Caco-2 (cell line): ENCODE data around the gene UGCG. TPM values are rescaled to one million over a fixed set of nuclear protein-coding genes. Genes with fewer than 3 reads are reported as not detected.

ENCODE experiments used
- BruUV-seq: library from RNA; stranded (reverse); fragments of 400-500 nt; replicated peaks from 2 replicates; lab custom pipeline; 2021; lab: Mats Ljungman, UMichigan
- CTCF ChIA-PET: fragments of 300-600 bp; sonication (Branson Sonifier 250); formaldehyde crosslinking; loops from one replicate; lab custom pipeline; 2022; ENCODE audit warnings: antibody characterized with exemption; lab: Charles Lee
- POLR2A ChIA-PET: fragments of 300-600 bp; sonication (Branson Sonifier 250); formaldehyde crosslinking; loops from one replicate; lab custom pipeline; 2022; ENCODE audit warnings: antibody characterized with exemption; lab: Charles Lee
- DNase-seq, 2 experiments: peaks; one replicate each; pipeline versions ENCODE4 v3.0.0 to v3.0.0-alpha.2; 2020 to 2022
- H3K27me3 ChIP-seq: replicated peaks from 2 replicates; pipeline ENCODE4 v1.6.0; 2011; ENCODE audit warnings: low read length; ENCODE audit not compliant: control insufficient read depth, insufficient read depth
- H3K36me3 ChIP-seq: 2 replicates; pipeline ENCODE4 v1.5.1; 2011; ENCODE audit warnings: low read length; ENCODE audit not compliant: control insufficient read depth, insufficient read depth
- H3K4me1 ChIP-seq: fragments of 250-450 bp; sonication (Bioruptor Pico); 2 replicates; pipeline ENCODE4 v1.5.1; 2020; ENCODE audit warnings: mild to moderate bottlenecking
- H3K4me3 ChIP-seq: 2 replicates; pipeline ENCODE4 v1.5.1; 2011; ENCODE audit warnings: low read depth, mild to moderate bottlenecking, control low read depth, low read length
- H3K9me3 ChIP-seq: fragments of 250-450 bp; sonication (Bioruptor Pico); 2 replicates; pipeline ENCODE4 v1.5.1; 2020; ENCODE audit warnings: mild to moderate bottlenecking, moderate library complexity
- H3K27ac Mint-ChIP-seq: one replicate; pipeline ENCODE4 v1.8.0; 2022; ENCODE audit warnings: mixed read lengths; ENCODE audit not compliant: unreplicated experiment
- H3K27me3 Mint-ChIP-seq: one replicate; pipeline ENCODE4 v1.8.0; 2022; ENCODE audit warnings: mixed read lengths; ENCODE audit not compliant: insufficient read depth, unreplicated experiment
- H3K36me3 Mint-ChIP-seq: one replicate; pipeline ENCODE4 v1.8.0; 2022; ENCODE audit warnings: mild to moderate bottlenecking, mixed read lengths; ENCODE audit not compliant: insufficient read depth, unreplicated experiment
- H3K4me1 Mint-ChIP-seq: one replicate; pipeline ENCODE4 v1.8.0; 2022; ENCODE audit warnings: low read depth, mixed read lengths; ENCODE audit not compliant: unreplicated experiment
- H3K4me3 Mint-ChIP-seq: one replicate; pipeline ENCODE4 v1.8.0; 2022; ENCODE audit warnings: mild to moderate bottlenecking, moderate library complexity, mixed read lengths; ENCODE audit not compliant: unreplicated experiment
- H3K9me3 Mint-ChIP-seq: one replicate; pipeline ENCODE4 v1.8.0; 2022; ENCODE audit warnings: mixed read lengths; ENCODE audit not compliant: unreplicated experiment
- CTCF ChIP-seq, 2 experiments: fragments of 200-600 bp in 1 of 2; IDR thresholded peaks; 1 replicate in 1 of 2; 2 replicates in 1 of 2; pipeline versions ENCODE4 v1.5.1 to v1.8.0; 2011 to 2022; ENCODE audit warnings: antibody characterized with exemption in 1 of 2, control low read depth in 1 of 2, inconsistent platforms in 1 of 2, low read depth in 1 of 2, low read length in 1 of 2, mild to moderate bottlenecking in 1 of 2, moderate library complexity in 1 of 2; ENCODE audit not compliant: insufficient read depth in 1 of 2, severe bottlenecking in 1 of 2, unreplicated experiment in 1 of 2
- intact Hi-C: fragments of 100-400 bp; cut with micrococcal nuclease; formaldehyde crosslinking; loops from one replicate; pipeline ENCODE4 v1.10.0; 2022; ENCODE audit not compliant: unreplicated experiment
- total RNA-seq: library from RNA; stranded (reverse); gene quantifications from 2 replicates; pipeline ENCODE4 v1.2.3, GENCODE V29; 2022

The UGCG gene
- total RNA-seq, 1 experiment from 2014 or later: 26.7 TPM

DNA sequence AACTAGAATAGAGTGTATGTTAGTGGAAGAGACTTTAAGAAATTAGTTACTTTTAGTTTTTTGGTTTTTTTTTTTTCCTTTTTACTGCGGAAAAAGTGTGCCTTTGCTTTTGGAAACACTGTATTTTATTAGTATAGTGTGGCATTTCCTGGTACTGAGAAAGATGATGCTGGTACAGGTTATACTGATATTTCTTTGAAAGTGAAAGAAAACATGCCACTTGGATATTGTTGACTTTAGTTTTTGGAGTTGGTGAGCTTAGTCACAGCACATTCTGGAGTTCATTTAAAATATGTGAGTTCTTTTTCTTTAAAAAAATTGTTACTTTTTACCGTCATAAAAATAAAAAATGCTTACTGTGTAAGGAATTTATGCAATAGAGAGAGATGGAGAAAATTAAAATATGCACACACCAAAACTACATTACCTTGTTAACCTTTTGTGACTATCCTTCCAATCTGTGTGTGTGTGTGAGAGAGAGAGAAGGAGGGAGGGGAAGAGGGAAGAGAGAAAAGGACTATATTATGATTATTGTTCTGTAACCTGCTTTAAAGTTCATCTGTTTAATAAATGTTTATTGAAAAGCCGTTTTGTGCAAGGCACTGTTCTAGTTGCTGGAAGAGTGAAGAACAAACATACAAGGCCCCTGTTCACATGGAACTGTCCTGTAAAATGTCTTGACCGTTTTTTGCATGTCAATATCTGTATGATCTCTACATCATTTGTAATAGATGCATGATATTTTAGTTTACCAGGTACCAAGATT, 1.9 kb downstream of the UGCG start:
- ChIA-PET CTCF (no interaction called here), POLR2A (no interaction called here)
- Mint-ChIP-seq H3K9me3 (no peaks in the 10 kb centered on the region), H3K4me1 (no peaks in the 10 kb centered on the region), H3K36me3 (no peaks in the 10 kb centered on the region), H3K27me3 (no peaks in the 10 kb centered on the region), H3K4me3 (no peak overlapping the region), H3K27ac (no peak overlapping the region)
- TF ChIP-seq CTCF (IDR thresholded peaks at IDR 0.05; ENCODE audit: insufficient read depth in 1 of 2, low read depth in 1 of 2, low read length in 1 of 2, severe bottlenecking in 1 of 2, unreplicated experiment in 1 of 2): no peak
- Histone ChIP-seq H3K27me3 (no peaks in the 10 kb centered on the region), H3K4me3 (peak overlapping the region; percentile 78), H3K9me3 (no peaks in the 10 kb centered on the region), H3K36me3 (no peaks in the 10 kb centered on the region), H3K4me1 (peaks cover 38% of the 10 kb centered on the region)
- intact Hi-C loops: loop anchor here (5.0 kb wide), 2 partner anchors 46 to 136 kb away; no protein-coding TSS in a partner anchor
- no TSS peak for BruUV-seq
- no peak for DNase-seq

DNA sequence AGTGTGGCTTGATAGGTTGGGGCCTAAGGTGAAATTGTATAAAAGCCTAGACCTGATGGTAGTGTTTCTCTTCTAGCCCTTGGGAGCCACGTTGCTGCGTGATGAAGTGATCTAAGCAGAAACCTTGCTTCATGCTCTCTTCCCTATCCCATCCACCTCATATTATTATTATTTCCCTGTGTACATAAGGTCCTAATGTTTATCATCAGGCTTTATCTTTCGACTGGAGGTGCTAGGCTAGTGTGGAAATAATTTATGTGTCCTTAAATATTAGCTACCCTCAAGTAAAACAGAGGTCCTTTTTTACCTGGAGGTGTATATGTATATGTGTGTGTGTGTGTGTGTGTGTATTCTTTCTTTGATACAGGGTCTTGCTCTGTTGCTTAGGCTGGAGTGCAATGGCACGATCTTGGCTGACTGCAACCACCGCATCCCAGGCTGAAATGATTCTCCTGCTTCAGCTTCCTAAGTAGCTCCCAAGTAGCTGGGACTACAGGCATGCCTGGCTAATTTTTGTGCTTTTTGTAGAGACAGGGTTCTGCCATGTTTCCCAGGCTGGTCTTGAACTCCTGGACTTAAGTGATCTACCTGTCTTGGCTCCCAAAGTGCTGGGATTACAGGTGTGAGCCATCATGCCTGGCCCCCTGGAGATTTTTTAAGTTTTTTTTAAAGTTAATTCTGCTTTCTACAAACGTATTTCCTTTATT, 3.7 kb downstream of the UGCG start:
- Histone ChIP-seq H3K4me3 (no peak overlapping the region), H3K9me3 (no peaks in the 10 kb centered on the region), H3K36me3 (no peaks in the 10 kb centered on the region), H3K27me3 (no peaks in the 10 kb centered on the region), H3K4me1 (peaks cover 55% of the 10 kb centered on the region)
- no peak for TF ChIP-seq CTCF (IDR thresholded peaks at IDR 0.05; ENCODE audit: insufficient read depth in 1 of 2, low read depth in 1 of 2, low read length in 1 of 2, severe bottlenecking in 1 of 2, unreplicated experiment in 1 of 2)
- Mint-ChIP-seq H3K4me1 (peaks cover 15% of the 10 kb centered on the region), H3K36me3 (no peaks in the 10 kb centered on the region), H3K27ac (no peak overlapping the region), H3K9me3 (no peaks in the 10 kb centered on the region), H3K27me3 (no peaks in the 10 kb centered on the region), H3K4me3 (no peak overlapping the region)
- DNase-seq: no peak
- no TSS peak for BruUV-seq
- CTCF ChIA-PET: no interaction called here
- intact Hi-C loops: no loop called here
- POLR2A ChIA-PET: no interaction called here

DNA sequence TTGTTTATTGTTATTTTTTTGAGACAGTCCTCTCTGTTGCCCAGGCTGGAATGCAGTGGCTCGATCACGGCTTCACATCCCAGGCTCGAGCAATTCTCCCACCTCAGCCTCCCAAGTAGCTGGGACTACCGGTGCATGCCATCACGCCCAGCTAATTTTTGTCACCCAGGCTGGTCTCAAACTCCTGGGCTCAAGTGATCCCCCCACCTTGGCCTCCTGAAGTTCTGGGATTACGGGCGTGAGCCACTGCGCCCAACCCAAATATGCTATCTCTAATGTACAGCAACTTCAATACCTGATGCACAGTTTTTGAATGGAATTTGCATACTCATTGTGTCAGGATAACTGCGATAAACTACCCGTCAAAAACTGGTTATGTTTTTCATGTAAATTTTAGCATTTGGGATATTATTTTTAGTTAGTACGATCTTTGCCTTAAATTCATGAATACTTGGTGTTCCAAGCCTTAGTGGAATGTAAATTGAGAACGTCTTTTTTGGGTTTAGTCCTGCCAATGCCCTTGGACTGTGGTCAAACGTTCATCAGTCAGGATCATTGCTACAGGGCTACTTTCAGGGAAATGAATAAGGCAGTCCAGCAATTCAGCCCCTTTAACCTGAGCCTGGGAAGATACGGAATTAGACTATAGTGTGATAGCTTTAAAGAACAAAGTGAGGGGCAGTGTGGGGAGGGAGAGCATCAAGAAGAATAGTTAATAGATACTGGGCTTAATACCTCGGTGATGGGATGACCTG, 4.4 kb downstream of the UGCG start:
- Histone ChIP-seq H3K4me1 (peaks cover 50% of the 10 kb centered on the region), H3K36me3 (no peaks in the 10 kb centered on the region), H3K4me3 (no peak overlapping the region), H3K9me3 (no peaks in the 10 kb centered on the region), H3K27me3 (no peaks in the 10 kb centered on the region)
- BruUV-seq: no TSS peak
- ChIA-PET CTCF (no interaction called here), POLR2A (no interaction called here)
- no peak for TF ChIP-seq CTCF (IDR thresholded peaks at IDR 0.05; ENCODE audit: insufficient read depth in 1 of 2, low read depth in 1 of 2, low read length in 1 of 2, severe bottlenecking in 1 of 2, unreplicated experiment in 1 of 2)
- DNase-seq: no peak
- Mint-ChIP-seq H3K36me3 (no peaks in the 10 kb centered on the region), H3K27ac (no peak overlapping the region), H3K9me3 (no peaks in the 10 kb centered on the region), H3K27me3 (no peaks in the 10 kb centered on the region), H3K4me3 (no peak overlapping the region), H3K4me1 (peaks cover 16% of the 10 kb centered on the region)
- intact Hi-C loops: no loop called here
